KMS-11 (cell line): ENCODE measurements around the gene GTF2A1.

ENCODE experiments used
- H2AFZ ChIP-seq: fragments of 200-600 bp; sonication (generic); 2 replicates; pipeline ENCODE4 v1.6.1; 2016; ENCODE audit warnings: antibody characterized with exemption, mixed run types, low read depth
- H3K27ac ChIP-seq: fragments of 200-600 bp; sonication (generic); 2 replicates; pipeline ENCODE4 v1.6.1; 2016; ENCODE audit warnings: mild to moderate bottlenecking, mixed run types
- H3K27me3 ChIP-seq: fragments of 200-600 bp; sonication (generic); 2 replicates; pipeline ENCODE4 v1.6.1; 2017; ENCODE audit warnings: mild to moderate bottlenecking, low read depth, mixed run types, moderate library complexity; ENCODE audit not compliant: insufficient read depth
- H3K36me3 ChIP-seq: fragments of 200-600 bp; sonication (generic); 2 replicates; pipeline ENCODE4 v1.6.1; 2017; ENCODE audit warnings: mild to moderate bottlenecking, mixed run types; ENCODE audit not compliant: insufficient read depth
- H3K4me1 ChIP-seq: fragments of 200-600 bp; sonication (generic); 2 replicates; pipeline ENCODE4 v1.6.1; 2016; ENCODE audit warnings: mild to moderate bottlenecking, low read depth, mixed run types; ENCODE audit not compliant: poor library complexity, severe bottlenecking
- H3K4me2 ChIP-seq: fragments of 200-600 bp; sonication (generic); 2 replicates; pipeline ENCODE4 v1.7.0; 2016; ENCODE audit warnings: mild to moderate bottlenecking, mixed run types
- H3K4me3 ChIP-seq: fragments of 200-600 bp; sonication (generic); IDR thresholded peaks from 2 replicates; pipeline ENCODE4 v1.6.1; 2017; ENCODE audit warnings: low read depth, low read length, mixed read lengths; ENCODE audit not compliant: insufficient read depth
- H3K79me2 ChIP-seq: fragments of 200-600 bp; sonication (generic); 2 replicates; pipeline ENCODE4 v1.6.1; 2016; ENCODE audit warnings: low read depth, mixed run types; ENCODE audit not compliant: insufficient read depth
- H3K9ac ChIP-seq: fragments of 200-600 bp; sonication (generic); 2 replicates; pipeline ENCODE4 v1.6.1; 2016; ENCODE audit warnings: mild to moderate bottlenecking, mixed run types
- H4K20me1 ChIP-seq: fragments of 200-600 bp; sonication (generic); 2 replicates; pipeline ENCODE4 v1.6.1; 2016; ENCODE audit warnings: mild to moderate bottlenecking, mixed run types; ENCODE audit not compliant: insufficient read depth
- CTCF ChIP-seq: fragments of 200-600 bp; sonication (generic); conservative IDR thresholded peaks from 2 replicates; pipeline ENCODE4 v1.6.1; 2017; ENCODE audit warnings: low read depth, mild to moderate bottlenecking, antibody characterized with exemption, low read length, moderate library complexity, mixed read lengths

The GTF2A1 gene

GRCh38 chr14:81221579-81222102 is 882 bp upstream of the GTF2A1 start:
- TF ChIP-seq CTCF, result no peak
- peaks cover 30% of the 10 kb centered on the region; the same call in 1 of the 2 replicates for H3K79me2 ChIP-seq
- H3K4me2 ChIP-seq, result peak overlapping the region; percentile 58
- no peaks in the 10 kb centered on the region for H3K27me3 ChIP-seq
- no peaks in the 10 kb centered on the region for H3K36me3 ChIP-seq
- H3K27ac ChIP-seq, result peak overlapping the region; percentile 97
- H2AFZ ChIP-seq, result peak overlapping the region; percentile 58
- H3K4me3 ChIP-seq, result no peak overlapping the region
- H4K20me1 ChIP-seq, result no peaks in the 10 kb centered on the region
- peak overlapping the region; percentile 90 for H3K9ac ChIP-seq
- H3K4me1 ChIP-seq, result peaks cover 26% of the 10 kb centered on the region

- Histone ChIP-seq H3K4me3 (no peak overlapping the region), H3K4me2 (peak overlapping the region; percentile 45; the same call in 1 of the 2 replicates), H3K27ac (peak overlapping the region; percentile 97), H2AFZ (no peak overlapping the region), H3K9ac (peak overlapping the region; percentile 93), H3K36me3 (no peaks in the 10 kb centered on the region), H4K20me1 (no peaks in the 10 kb centered on the region), H3K79me2 (peaks cover 41% of the 10 kb centered on the region; the same call in 1 of the 2 replicates), H3K27me3 (no peaks in the 10 kb centered on the region), H3K4me1 (peaks cover 26% of the 10 kb centered on the region)
- no peak for TF ChIP-seq CTCF
Measured at GRCh38 chr14:81220580-81220829, 254 bp downstream of the GTF2A1 start.

GRCh38 chr14:81219759-81220579 is 790 bp downstream of the GTF2A1 start:
- Histone ChIP-seq H3K27me3 (no peaks in the 10 kb centered on the region), H3K36me3 (no peaks in the 10 kb centered on the region), H4K20me1 (no peaks in the 10 kb centered on the region), H3K9ac (peak overlapping the region; percentile 97), H3K4me1 (peaks cover 26% of the 10 kb centered on the region), H2AFZ (no peak overlapping the region; the same call in 1 of the 2 replicates), H3K79me2 (peaks cover 41% of the 10 kb centered on the region; the same call in 1 of the 2 replicates), H3K27ac (peak overlapping the region; percentile 98), H3K4me2 (peak overlapping the region; percentile 90; the same call in 1 of the 2 replicates), H3K4me3 (no peak overlapping the region)
- TF ChIP-seq CTCF, result no peak

DNA sequence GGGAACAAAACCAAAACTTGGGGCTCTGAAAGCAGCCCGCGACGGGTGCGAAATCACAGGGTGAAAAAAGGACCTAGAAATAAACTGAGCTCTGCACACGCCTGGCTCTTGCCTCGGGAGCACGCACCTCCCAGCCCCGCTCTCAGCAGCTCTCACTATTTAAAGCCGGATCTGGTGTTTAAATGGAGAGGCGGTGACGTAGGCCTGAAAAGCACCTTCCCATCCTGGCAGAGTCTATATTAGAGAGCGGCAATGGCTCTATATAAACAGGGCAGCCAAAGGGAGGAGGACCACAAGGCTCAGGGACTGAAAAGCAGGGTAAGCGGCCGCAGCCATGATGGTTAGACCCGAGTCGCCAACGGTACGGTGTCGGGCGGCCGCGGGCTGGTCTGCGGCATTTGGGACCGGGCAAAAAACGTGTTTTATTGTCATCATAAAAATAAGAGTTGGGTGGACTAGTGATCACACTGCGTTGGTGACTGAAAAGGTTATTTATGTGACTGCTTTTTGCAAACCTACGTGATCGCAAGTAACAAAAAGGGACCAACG is 1.5 kb downstream of the GTF2A1 start:
- H3K27me3 ChIP-seq, result no peaks in the 10 kb centered on the region
- H3K4me3 ChIP-seq, result no peak overlapping the region
- no peaks in the 10 kb centered on the region for H3K36me3 ChIP-seq
- H3K79me2 ChIP-seq, result peaks cover 41% of the 10 kb centered on the region; the same call in 1 of the 2 replicates
- peaks cover 26% of the 10 kb centered on the region for H3K4me1 ChIP-seq
- no peak for TF ChIP-seq CTCF
- peak overlapping the region; percentile 98 for H3K27ac ChIP-seq
- H3K9ac ChIP-seq, result peak overlapping the region; percentile 97
- no peak overlapping the region; the same call in 1 of the 2 replicates for H2AFZ ChIP-seq
- H3K4me2 ChIP-seq, result peak overlapping the region; percentile 90
- no peaks in the 10 kb centered on the region for H4K20me1 ChIP-seq
